ENCODE data around the gene PLCH2.

The PLCH2 gene

DNA sequence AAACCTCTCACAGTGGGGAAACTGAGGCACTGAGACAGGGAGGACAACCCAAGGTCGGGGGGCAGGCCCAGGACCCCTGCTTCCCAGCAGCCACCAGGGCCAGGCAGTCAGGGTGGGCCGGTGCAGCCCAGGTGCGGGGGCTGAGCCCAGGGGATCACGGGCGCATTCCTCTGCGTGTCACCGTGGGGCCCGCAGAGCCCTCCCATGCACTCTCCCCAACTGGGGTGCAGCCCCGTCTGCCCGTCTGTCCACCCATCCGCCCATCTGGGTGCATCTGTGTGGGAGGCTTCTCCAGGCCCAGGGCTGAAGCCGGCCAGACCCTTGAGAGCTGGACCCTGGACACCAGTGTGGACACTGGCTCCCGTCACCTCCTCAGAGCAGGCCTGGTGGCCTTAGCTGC is 2.9 kb upstream of the PLCH2 start:
- DNase-seq (ENCODE audit: extremely low spot score, insufficient read length, low read depth): no peak
- FAIRE-seq: no peak

DNA sequence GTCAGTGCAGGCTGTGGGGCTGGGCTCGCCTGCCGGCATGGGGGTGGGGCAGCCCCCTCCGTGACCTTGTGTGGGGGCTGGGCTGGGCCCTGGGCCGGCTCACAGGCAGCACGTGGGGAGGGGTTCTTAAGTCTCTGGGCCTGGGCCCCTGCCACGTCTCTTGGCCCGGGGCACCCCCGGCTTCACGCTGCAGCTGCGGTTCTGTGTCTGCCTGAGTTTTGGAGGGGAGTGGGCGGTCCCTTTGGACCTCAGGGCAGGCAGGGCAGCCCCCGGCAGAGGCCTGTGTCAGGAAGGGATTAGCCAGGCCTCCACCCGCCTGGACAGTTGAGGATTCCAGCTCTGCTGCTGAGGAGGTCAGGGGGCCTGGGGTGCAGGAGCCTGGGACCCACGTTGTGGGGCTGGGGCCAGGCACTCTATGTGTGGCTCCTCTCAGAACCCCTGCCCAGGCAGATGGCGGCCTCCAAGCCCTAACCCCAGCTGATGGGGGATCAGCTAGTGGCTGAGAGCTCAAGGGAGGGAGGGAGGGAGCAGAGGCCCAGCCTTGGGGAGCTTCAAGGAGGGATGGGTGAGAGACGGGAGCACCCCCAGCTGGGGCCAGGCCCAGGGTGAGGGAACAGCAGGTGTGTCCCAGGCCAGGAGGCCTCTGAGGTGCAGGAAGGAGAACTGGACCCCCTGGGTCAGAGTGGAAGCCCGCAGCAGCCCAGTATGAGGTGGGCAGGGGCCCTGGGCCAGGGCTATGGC is 1.8 kb upstream of the PLCH2 start:
- no peak for FAIRE-seq
- DNase-seq (ENCODE audit: extremely low spot score, insufficient read length, low read depth): no peak

DNA sequence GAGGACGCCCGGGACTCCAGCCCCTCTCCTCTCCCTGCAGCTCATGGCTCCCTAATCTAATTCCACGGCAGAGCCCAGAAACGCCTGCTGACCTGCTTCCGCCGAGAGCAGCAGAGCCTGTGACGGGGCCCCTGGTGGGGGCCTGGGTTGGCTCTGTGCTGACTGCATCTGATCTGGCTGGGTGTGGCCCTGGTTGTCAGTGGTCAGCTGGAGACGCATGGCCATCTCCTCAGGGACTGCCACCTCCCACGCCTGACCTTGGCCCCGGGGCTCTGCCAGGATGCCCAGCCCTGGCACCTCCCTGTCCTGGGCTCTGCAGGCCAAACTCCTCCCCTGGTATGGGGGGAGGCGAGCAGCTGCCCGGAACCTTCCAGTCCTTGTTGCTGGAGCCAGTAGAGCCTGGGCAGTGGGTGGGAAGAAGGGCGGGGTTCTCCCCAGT is 1.1 kb upstream of the PLCH2 start:
- no peak for DNase-seq (ENCODE audit: extremely low spot score, insufficient read length, low read depth)
- FAIRE-seq: no peak

DNA sequence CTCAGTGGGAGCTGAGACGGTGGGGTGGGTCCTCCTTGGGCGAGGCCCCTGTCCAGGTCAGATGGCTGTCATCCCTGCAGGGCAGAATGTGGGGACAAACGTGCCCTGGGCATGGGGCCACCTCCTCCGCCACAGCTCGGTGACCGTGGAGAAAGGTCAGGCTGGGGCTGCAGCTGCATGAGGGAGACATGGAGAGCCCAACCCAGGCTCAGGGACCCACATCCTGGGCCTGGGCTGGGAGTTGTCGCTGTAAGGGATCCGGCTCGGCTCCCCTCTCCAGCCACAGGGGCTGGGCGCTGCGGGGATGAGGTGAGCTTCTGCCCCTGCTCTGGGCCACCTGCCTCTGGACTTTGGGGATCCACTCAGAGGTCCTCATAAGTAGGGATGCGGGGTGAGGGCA is 518 bp upstream of the PLCH2 start:
- no peak for FAIRE-seq
- DNase-seq (ENCODE audit: extremely low spot score, insufficient read length, low read depth): no peak

DNA sequence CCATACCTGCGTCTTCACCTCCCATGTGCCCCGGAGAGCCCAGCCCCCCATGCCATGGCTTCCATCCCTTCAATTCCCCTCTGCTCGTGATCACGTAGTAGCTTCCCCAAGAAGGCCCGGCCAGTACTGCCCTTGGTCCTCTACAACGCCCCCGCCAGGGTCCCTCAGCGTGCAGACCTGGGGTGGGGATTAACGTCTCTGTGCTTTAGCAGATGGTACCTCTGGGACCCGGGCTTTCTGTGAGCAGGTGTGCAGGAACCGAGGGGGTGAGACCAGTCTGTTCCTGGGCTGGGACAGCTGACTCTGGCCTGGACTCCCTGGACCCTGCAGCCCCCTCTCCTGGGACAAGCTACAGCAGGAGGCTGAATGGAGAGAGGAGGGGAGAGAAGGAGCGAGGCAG is 1.2 kb downstream of the PLCH2 start:
- FAIRE-seq: no peak

DNA sequence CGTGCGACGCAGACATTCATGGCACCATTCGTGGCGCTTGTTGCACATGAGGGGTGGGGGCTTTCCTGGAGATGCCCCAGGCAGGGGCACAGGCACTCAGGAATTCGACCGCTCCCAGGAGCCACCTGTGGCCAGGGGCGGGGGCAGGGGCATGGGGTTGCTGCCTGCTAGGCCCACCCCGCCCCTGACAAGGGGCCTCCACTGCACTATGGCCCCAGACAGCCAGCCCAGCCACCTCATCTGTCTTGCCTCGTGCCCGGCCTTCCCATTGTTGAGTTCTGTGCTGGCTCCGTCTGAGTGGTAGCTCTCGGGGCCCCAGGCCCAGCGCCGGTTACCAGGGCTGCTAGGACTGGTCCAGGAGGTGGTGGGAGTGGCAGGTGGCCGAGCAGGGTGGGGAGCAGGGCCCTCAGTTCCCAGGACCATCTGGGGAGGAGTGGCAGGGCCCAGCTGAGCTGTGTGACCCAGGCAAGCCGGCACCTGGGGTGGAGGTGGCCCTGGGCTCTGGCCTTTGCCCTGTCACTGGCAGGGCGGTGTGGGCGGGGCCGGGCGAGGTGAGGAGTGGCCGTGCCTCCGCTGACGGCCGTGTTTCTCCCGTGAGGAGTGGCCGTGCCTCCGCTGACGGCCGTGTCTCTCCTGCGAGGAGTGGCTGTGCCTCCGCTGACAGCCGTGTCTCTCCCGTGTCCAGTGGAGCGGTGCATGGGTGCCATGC is 1.9 kb downstream of the PLCH2 start:
- DNase-seq (ENCODE audit: extremely low spot score, insufficient read length, low read depth) (no peak), FAIRE-seq (no peak)

More for the DNA sequence above, 1.2 kb downstream of the PLCH2 start:
- DNase-seq (ENCODE audit: extremely low spot score, insufficient read length, low read depth): no peak

DNA sequence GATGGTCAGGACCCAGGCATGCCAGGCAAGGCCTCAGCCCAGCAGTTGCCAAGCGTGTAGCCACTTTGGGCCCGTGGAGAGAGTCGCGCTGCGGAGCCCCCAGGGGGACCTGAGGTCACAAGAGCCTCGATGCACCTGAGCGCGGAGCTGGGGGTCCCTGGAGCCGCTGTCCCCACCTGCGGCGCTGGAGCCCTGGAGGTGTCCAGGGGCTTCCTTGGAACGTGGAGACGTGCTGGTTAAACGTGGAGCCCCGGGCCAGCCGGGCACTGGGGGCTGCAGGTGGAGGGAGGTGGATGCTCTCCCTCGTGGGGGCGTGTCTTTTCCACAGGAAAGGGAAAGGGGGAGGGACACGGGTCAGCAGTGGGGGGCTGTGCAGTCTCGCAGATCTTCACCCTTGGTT is 3.1 kb downstream of the PLCH2 start:
- FAIRE-seq (no peak), DNase-seq (ENCODE audit: extremely low spot score, insufficient read length, low read depth) (no peak)

DNA sequence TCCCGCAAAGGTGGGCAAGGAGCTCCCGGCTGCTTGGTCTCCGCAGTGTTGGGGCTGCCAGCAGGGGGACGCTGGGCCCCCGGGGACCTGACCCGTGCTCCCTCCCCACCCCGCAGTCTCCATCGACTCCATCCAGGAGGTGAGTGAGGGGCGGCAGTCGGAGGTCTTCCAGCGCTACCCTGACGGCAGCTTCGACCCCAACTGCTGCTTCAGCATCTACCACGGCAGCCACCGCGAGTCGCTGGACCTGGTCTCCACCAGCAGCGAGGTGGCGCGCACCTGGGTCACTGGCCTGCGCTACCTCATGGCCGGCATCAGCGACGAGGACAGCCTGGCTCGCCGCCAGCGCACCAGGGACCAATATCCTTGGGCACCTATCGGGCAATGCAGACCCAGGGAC is 3.5 kb downstream of the PLCH2 start:
- DNase-seq (ENCODE audit: extremely low spot score, insufficient read length, low read depth) (no peak), FAIRE-seq (no peak)

DNA sequence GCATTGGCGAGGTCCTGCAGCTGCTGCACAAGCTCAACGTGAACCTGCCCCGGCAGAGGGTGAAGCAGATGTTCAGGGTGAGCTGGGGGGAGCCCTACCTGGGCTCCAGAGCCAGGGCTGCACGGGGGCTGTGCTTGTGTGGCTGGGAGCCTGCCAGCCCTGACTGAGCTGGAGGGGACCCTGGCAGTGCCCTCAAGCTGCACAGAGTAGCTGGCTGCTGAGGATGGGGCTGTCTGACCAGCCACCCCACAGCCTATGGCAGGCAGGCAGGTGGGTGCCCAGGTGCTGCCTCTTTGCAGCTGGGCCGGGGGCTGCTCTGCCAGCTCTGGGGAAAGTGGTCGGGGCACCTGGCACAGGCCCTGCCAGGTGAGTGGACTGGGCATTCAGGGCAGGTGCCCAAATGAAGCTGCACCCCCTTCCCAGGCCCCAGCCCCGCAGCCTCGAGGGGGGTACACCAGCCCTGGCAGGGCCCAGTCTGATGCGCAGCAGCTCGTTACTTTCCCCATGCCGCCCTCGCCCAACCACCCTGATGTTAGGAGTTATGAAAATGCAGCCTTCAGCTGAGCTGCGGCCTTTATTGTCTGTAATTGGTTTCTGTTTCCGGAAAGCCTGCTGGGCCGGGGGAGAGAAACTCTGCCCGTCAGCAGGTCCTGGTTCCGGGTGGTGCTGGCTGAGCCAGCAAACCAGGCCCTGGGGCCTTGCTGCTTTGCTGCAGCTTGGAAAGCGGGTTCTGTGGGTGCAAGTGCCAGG is 4.3 kb downstream of the PLCH2 start:
- DNase-seq (ENCODE audit: extremely low spot score, insufficient read length, low read depth): no peak
- FAIRE-seq: no peak

DNA sequence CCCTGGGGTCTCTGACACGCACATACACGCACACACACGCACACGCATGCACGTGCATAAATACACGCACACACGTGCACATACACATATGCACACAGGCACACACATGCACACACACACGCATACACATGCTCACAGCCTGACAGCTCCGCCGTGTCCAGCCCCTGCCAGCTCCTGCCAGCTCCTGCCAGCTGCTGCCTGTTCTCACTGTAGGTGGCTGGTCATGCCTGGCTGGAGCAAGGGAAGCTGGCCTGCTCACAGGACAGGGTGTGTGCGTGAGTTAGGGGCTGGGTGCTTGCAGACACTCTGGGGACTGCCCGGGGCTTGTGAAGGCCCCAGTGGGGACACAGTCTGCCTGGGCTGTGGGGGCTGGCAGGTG is 4.9 kb downstream of the PLCH2 start:
- FAIRE-seq: no peak
- no peak for DNase-seq (ENCODE audit: extremely low spot score, insufficient read length, low read depth)

DNA sequence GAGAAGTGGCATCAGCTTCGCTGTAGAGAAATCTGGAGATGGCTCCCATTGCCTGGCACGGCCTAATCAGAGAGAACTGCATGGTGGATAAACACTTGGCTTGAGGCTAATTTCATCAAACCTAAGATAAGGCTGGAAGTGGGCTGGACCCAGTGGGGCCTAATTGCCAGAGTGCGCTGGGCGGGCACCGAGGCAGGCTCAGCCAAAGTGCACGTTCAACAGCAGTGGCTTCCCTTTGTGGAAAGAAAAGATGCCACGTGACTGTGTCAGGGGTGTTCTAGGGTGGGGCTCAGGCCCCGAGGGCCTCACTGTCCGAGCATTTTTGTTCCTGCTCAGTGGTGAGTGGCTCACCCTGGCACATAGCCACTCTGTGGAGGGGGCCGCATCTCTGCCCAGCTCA is 5.8 kb downstream of the PLCH2 start:
- FAIRE-seq (no peak), DNase-seq (ENCODE audit: extremely low spot score, insufficient read length, low read depth) (no peak)

DNA sequence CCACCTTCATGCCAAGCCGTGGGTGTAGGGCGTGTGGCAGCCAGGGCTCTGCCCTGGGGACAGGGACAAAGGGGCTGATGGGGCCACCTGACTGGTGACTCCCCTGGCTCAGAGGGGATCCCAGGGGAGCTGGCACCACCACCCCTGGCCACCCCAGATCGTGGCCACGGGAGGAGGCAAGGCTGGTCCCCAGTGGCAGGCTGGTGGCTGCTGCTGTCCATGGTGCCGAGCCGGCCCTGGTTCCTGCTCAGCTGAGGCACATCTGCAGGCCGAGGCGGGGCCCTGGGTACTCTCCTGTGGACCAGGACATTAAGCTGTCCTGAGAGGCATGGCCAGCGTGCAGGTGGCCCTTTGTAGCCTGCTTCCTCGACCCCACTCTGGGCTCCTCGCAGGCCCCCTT is 6.5 kb downstream of the PLCH2 start:
- no peak for FAIRE-seq
- DNase-seq (ENCODE audit: extremely low spot score, insufficient read length, low read depth): no peak

DNA sequence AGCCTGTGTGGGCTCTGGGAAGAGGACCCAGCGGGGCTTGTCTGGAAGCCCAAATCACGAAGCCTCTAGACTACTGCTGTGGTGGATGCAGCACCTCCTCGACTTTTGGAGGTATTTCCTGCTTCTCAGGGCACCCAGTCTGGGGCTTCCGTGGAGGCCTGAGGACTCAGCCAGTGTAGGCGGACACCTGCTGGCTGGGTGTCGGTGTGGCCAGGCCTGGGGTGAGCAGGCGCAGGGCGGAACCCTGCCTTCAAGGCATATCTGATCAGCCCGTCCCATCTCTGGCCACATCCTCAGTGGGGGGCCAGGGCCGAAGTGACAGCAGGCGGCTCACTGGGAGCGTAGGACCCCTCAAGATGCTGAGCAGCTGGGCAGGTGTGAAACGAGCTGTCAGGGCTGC is 6.9 kb downstream of the PLCH2 start:
- no peak for DNase-seq (ENCODE audit: extremely low spot score, insufficient read length, low read depth)
- FAIRE-seq: no peak

DNA sequence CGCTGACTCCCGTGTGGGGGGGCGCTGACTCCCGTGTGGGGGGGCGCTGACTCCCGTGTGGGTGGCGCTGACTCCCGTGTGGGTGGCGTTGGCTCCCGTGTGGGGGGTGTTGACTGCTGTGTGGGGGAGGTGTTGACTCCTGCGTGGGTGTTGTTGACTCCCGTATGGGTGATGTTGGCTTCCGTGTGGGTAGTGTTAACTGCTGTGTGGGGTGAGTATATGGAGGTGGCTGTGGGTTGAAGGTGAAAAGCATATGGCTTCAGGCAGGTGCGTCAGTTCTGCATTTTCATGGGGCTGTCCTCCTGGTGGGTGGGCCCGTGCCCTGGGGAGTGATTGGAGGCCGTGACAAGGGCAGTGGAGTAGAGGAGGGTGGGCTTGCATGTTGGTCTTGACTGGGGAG is 7.9 kb downstream of the PLCH2 start:
- FAIRE-seq (no peak), DNase-seq (ENCODE audit: extremely low spot score, insufficient read length, low read depth) (no peak)

DNA sequence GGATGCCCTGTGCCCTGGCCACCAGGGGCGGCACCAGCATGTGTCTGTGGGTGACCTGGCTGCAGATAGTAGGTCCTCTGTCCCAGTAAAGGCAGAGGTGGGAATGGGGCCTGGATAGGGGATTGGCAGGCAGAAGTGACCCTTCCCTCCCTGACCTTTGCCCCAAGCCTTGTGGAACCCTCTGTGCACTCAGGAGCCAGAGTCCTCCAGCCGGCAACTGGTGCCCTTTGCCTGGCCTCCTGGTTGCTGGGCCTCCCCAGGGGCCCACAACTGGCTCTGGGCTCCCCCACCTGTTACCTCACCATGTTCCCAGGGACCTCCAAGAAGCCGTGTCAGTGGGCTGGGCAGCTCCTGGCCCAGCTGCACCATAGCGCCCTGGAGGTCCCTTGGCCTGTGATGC is 10.0 kb downstream of the PLCH2 start:
- DNase-seq (ENCODE audit: extremely low spot score, insufficient read length, low read depth) (no peak), FAIRE-seq (no peak)

DNA sequence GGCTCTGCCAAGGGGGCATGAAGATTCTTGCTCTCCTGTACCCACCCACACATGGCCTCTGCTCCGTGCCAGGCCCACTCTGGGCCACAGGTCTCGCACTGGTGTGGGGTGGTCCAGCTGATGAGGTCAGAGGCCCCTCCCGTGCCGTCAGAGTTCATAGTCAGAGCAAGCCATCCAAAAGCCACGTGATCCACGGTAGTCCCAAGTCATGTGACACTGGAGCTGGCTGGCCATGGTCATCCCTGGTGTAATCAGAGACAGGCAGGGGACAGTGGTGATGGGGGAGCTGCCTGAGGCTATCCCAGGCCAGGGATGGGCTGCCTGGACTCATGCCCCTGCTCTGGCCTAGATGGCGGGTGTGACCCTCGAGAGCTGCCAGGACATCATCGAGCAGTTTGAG is 10.5 kb downstream of the PLCH2 start:
- no peak for FAIRE-seq
- no peak for DNase-seq (ENCODE audit: extremely low spot score, insufficient read length, low read depth)

DNA sequence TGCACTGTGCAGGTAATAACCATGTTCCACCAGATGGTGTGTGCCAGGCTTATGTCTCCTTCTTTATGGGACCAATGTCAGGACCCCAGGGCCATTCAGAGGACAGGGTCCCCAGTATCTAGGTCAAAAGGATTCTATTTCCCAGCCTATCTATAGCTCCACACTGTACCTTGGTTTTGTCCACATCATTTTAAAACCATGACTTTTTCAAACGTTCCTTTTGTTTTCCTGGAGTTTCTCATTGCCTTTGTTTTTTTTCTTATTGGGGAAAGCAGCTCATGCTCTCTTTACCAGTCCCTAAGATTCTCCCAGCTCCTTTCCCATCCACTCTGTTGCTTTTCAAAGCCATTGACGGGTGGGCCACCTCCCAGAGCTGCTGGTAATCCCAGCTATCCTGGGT is 12.6 kb downstream of the PLCH2 start:
- no peak for DNase-seq (ENCODE audit: extremely low spot score, insufficient read length, low read depth)
- FAIRE-seq: no peak

DNA sequence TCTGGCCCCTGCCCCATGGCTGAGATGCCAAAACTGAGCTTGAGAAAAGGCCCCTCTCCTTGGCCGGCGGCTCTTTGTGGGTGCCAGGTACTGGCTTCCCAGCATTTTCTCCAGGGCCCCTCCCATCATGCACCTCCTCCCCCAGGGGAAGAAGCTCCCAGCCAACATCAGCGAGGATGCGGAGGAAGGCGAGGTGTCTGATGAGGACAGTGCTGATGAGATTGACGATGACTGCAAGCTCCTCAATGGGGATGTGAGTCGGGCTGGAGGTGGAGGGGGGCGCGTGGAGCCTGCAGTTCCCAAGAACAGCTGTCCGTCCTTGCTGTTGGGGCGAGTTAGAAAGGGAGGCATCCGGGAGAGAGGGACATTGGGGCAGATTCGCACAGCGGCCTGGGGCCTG is 13.5 kb downstream of the PLCH2 start:
- DNase-seq (ENCODE audit: extremely low spot score, insufficient read length, low read depth): no peak
- no peak for FAIRE-seq

DNA sequence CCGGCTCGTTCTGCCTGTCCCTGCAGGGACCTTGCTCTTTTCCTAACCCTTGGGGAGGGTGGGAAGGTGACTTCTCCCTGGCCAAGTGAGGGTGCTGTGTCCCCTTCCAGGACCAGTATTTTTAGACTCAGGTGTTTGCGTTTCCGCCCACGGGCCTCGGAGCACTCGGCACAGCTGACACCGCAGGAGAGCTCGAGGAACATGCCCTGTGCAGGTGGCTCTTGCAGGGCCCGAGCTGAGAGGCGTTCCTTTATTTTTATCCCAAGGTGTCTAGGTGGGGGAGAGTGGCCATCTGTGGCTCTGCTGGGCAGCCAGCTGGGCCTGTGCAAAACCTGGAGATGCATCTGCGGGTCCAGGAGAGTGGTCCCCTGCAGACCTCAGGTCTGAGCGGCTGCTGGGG is 16.0 kb downstream of the PLCH2 start:
- no peak for DNase-seq (ENCODE audit: extremely low spot score, insufficient read length, low read depth)
- FAIRE-seq: no peak

DNA sequence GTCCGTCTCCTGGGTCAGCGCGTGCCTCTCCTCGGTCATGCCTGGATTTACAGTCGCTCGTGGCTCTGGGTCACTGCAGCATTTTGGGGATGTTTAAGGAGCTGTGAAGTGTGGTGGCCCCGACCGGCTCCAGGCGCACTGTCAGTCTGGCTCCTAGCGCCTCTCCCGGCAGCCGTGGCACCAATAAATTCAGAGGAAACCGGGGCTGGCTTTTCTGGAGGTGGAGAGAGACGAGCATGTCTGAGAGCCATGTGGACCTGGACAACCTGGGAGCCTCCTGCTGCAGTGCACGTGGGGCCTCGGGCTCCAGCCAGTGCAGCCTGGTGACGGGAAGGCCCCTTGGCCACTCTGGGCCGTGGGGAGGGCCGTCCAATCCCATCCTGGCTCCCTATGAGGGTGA is 17.1 kb downstream of the PLCH2 start:
- DNase-seq (ENCODE audit: extremely low spot score, insufficient read length, low read depth) (no peak), FAIRE-seq (no peak)

DNA sequence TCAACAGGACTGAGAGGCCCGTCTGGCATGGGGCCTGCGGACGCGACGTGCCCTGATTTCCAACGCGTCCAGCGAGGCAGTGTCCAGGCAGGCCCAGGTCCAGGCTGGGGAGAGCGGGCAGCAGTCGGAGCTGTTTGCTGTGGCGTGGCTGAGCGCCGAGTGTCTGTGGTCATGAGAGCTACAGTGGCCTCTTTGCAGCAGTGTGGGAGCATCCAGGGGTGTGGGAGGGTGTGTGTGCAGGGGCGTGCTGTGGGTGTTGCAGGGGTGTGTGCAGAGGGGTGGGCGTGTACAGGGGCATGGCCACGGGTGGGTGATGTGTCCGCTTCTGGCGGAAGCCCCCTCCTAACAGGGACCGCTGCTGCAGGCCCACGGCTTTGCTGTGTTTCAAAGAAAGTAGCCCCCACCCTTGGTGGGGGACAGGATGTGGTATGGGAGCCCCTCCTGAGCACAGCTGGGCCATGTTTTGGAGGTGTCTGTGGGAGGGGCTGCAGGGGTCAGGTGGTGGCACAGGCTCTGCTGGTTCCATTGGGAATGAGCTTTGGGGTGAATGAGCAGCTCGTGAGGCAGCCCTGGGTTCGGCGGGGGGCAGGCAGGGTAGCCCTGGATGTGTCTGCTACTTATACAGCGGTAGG is 17.7 kb downstream of the PLCH2 start:
- DNase-seq (ENCODE audit: extremely low spot score, insufficient read length, low read depth) (no peak), FAIRE-seq (no peak)
